ENCODE data around the gene FOSB.
A peak's percentile ranks its signal among the peaks of the same experiment; 100 is the strongest.

FOSB gene

GRCh38 chr19:45469132-45469944 is 1.5 kb downstream of the FOSB start:
- peak; percentile 83 for DNase-seq

GRCh38 chr19:45469945-45470761 is 2.4 kb downstream of the FOSB start:
- peak; percentile 77 for DNase-seq

GRCh38 chr19:45470762-45471081 is 2.9 kb downstream of the FOSB start:
- DNase-seq, result no peak

- DNase-seq, result peak; percentile 53
Observed at GRCh38 chr19:45471111-45471930, 3.5 kb downstream of the FOSB start.

- peak; percentile 51 for DNase-seq
Observed at GRCh38 chr19:45471931-45472562, 4.3 kb downstream of the FOSB start.

GRCh38 chr19:45472563-45473366 is 5.0 kb downstream of the FOSB start:
- DNase-seq, result peak; percentile 76

- DNase-seq, result no peak
Observed at GRCh38 chr19:45473367-45473681, 5.5 kb downstream of the FOSB start.

- DNase-seq, result peak; percentile 83
Observed at GRCh38 chr19:45473682-45474605, 6.1 kb downstream of the FOSB start.

- peak; percentile 87 for DNase-seq
Observed at GRCh38 chr19:45474606-45475521, 7.1 kb downstream of the FOSB start.

GRCh38 chr19:45475537-45476291 is 7.9 kb downstream of the FOSB start:
- peak; percentile 83 for DNase-seq

GRCh38 chr19:45476304-45476703 is 8.5 kb downstream of the FOSB start:
- peak; percentile 72 for DNase-seq

- DNase-seq, result peak; percentile 45
Observed at GRCh38 chr19:45477186-45477585, 9.4 kb downstream of the FOSB start.

GRCh38 chr19:45477713-45478453 is 10.1 kb downstream of the FOSB start:
- peak; percentile 32 for DNase-seq

- peak; percentile 88 for DNase-seq
Observed at GRCh38 chr19:45478454-45479238, 10.8 kb downstream of the FOSB start.

GRCh38 chr19:45483033-45483432 is 15.2 kb downstream of the FOSB start:
- DNase-seq, result no peak

GRCh38 chr19:45484273-45484945 is 16.6 kb downstream of the FOSB start:
- DNase-seq, result no peak
